ENCODE measurements around the gene NFE2L3. TPM values are rescaled to one million over a fixed set of nuclear protein-coding genes. Genes with fewer than 3 reads are reported as not detected.
A peak's percentile ranks its signal among the peaks of the same experiment; 100 is the strongest.

NFE2L3 gene
- total and polyA plus RNA-seq, 9 of the 15 experiments (the other 6 are each of a cell fraction or from before 2014, with no cell fraction given), result 2.9 to 16.9 (median 12.4) TPM

DNA sequence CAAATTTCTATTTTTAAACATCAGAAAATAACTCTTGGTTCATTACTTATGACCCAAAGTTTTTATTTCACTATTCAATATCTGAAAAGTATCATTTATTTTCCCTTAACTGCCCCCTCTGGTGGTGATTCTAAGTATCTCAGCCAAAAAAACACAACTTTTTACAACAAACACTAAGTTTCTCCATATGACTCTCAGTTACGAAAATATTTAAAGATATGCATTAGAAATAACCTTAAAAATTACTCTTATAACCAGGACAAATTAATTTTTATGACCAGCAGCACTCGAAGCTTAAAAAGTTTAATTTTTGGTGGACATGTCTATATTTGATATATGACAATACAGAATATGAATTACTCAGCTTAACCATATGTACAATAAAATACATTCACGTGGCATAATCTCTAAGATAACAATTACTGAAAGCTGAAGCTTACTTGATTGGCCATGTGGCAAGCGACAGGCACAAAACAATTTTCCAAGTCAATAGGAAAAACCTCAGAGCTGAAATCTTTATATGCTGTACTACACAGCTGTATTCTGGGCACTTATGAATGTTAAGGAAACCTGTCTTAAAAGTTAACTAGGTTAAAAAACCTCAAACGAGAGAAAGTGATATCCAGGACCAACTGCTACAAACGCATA, 46.3 kb downstream of the NFE2L3 start (continued):
- TF ChIP-seq, protein P1, sequence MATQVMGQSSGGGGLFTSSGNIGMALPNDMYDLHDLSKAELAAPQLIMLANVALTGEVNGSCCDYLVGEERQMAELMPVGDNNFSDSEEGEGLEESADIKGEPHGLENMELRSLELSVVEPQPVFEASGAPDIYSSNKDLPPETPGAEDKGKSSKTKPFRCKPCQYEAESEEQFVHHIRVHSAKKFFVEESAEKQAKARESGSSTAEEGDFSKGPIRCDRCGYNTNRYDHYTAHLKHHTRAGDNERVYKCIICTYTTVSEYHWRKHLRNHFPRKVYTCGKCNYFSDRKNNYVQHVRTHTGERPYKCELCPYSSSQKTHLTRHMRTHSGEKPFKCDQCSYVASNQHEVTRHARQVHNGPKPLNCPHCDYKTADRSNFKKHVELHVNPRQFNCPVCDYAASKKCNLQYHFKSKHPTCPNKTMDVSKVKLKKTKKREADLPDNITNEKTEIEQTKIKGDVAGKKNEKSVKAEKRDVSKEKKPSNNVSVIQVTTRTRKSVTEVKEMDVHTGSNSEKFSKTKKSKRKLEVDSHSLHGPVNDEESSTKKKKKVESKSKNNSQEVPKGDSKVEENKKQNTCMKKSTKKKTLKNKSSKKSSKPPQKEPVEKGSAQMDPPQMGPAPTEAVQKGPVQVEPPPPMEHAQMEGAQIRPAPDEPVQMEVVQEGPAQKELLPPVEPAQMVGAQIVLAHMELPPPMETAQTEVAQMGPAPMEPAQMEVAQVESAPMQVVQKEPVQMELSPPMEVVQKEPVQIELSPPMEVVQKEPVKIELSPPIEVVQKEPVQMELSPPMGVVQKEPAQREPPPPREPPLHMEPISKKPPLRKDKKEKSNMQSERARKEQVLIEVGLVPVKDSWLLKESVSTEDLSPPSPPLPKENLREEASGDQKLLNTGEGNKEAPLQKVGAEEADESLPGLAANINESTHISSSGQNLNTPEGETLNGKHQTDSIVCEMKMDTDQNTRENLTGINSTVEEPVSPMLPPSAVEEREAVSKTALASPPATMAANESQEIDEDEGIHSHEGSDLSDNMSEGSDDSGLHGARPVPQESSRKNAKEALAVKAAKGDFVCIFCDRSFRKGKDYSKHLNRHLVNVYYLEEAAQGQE (IDR thresholded peaks at IDR 0.05; ENCODE audit: borderline replicate concordance), result peak; percentile 17; the same call in 1 of the 2 replicates
- TF ChIP-seq, protein P1 (CRISPR knock-in tag; IDR thresholded peaks at IDR 0.05; ENCODE audit: low read depth), result no peak
- TF ChIP-seq MEIS2 (IDR thresholded peaks at IDR 0.05; ENCODE audit: partially characterized antibody) (peak; percentile 9), ZFP36 (IDR thresholded peaks at IDR 0.05; ENCODE audit: low read depth, low read length, partially characterized antibody) (no peak), POLR2H (tag; IDR thresholded peaks at IDR 0.05; ENCODE audit: low read depth) (peak; percentile 42; the same call in 1 of the 2 replicates), FUS (optimal IDR thresholded peaks at IDR 0.05; ENCODE audit: low read depth, low read length) (peak; percentile 27), EWSR1 (IDR thresholded peaks at IDR 0.05; ENCODE audit: borderline replicate concordance, low read depth, partially characterized antibody) (peak; percentile 19)
- TF ChIP-seq, protein P2, sequence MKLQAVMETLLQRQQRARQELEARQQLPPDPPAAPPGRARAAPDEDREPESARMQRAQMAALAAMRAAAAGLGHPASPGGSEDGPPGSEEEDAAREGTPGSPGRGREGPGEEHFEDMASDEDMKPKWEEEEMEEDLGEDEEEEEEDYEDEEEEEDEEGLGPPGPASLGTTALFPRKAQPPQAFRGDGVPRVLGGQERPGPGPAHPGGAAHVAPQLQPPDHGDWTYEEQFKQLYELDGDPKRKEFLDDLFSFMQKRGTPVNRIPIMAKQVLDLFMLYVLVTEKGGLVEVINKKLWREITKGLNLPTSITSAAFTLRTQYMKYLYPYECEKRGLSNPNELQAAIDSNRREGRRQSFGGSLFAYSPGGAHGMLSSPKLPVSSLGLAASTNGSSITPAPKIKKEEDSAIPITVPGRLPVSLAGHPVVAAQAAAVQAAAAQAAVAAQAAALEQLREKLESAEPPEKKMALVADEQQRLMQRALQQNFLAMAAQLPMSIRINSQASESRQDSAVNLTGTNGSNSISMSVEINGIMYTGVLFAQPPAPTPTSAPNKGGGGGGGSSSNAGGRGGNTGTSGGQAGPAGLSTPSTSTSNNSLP (IDR thresholded peaks at IDR 0.05; ENCODE audit: borderline replicate concordance, low read depth, low read length), result peak; percentile 78; the same call in 1 of the 2 replicates
